ENCODE measurements around the gene NAPB. TPM values are rescaled to one million over a fixed set of nuclear protein-coding genes. Genes with fewer than 3 reads are reported as not detected.
"Not testable (repeated sequence)": the region's sequence is repeated elsewhere in the genome, so short reads cannot be mapped to it uniquely, and the experiment has no call there.

Gene NAPB
- total RNA-seq, result 10 to 100 TPM in 1 of 2 experiments, 1 to 10 TPM in 1; 9.7 to 10.3 TPM

DNA sequence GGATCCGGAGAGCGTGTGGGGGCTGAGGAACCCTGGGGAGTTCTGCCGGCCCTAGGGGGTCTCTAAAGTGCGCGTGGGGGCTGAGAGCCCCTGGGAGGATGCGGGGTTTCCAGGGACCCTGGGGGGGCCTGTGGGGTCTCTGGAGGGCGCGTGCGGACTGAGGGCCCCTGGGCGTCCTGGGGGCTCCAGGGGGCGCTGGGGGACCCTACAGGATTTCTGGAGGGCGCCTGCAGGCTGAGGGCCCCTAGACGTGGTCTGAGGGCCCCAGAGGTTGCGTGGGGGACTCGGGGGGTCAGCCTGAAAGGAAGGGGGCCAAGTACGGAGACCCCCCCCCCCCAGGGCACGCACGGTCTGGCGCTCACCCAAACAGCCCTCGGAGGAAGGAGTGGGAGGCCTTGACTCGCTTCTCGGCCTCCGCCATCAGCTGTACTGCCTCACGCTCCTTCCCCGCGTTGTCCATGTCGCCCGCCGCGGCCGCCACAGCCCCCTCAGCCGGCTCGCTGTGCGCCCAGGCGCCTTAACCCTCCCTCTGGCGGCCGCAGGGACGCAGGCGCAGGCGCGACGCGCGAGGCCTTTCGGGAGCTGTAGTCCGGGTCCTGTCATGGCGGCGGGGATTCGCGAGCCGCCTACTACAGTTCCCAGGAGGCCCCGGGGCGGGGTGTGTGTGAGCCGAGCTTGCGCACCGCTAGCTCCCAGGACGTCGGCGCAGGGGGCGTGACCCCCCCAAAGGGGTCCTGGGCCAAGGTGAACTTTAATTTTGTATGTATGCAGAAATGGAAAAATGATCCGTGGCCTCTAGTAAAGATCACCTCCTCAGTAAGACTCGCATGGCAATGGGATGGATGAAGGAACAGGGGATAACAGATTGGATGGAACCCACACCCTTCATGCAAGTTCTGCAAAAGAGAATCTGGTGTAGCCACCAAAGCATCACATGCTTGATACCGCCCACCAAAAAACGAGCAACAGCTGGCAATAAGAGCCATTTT, at the start of gene NAPB:
NAPB (minus strand) TSS at position 546 of the 989 bp plus-strand sequence; CDS start at position 460, 86 bp downstream.
- ChIA-PET POLR2A (interaction anchor here (0.7 to 3.7 kb wide), 7 partner anchors 21 to 181 kb away, joined by 3 to 39 read pairs (median 4); partner anchors contain the start of genes GZF1 and NXT1), CTCF (interaction anchor here (0.7 to 3.0 kb wide), 6 partner anchors 21 to 71 kb away, joined by 3 to 18 read pairs (median 6); partner anchors contain the start of gene NXT1)

DNA sequence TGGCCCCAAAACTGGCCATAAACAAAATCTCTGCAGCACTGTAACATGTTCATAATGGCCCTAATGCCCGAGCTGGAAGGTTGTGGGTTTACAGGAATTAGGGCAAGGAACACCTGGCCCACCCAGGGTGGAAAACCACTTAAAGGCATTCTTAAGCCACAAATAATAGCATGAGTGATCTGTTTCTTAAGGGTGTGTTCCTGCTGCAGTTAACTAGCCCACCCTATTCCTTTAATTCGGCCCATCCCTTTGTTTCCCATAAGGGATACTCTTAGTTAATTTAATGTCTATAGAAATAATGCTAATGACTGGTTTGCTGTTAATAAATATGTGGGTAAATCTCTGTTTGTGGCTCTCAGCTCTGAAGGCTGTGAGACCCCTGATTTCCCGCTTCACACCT, 45.7 kb upstream of the NAPB start:
- CTCF ChIA-PET, POLR2A ChIA-PET: not testable (repeated sequence)

DNA sequence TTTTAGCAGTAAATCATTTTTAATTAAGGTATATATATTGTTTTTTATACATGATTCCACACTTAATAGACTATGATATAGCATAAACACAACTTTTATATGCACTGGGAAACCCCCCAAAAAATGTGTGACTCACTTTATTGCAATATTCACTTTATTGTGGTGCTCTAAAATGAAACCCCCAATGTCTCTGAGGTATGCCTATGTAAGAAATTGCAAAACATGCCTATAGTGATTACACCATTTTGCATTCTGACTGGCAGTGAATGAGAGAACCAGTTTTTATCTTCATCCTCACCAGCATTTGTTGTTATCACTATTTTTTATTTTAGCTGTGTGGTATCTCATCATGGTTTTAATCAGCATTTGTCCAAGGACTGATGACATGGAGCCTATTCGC, 39.9 kb upstream of the NAPB start:
- ChIA-PET POLR2A (no interaction called here), CTCF (no interaction called here)

- POLR2A ChIA-PET, result interaction anchor here (0.6 kb wide), 1 partner anchor 22 kb away, joined by 3 read pairs; no protein-coding TSS in a partner anchor
- CTCF ChIA-PET, result interaction anchor here (0.6 to 0.7 kb wide), 2 partner anchors 12 to 39 kb away, joined by 3 read pairs; partner anchors contain the start of gene NAPB
Measured at GRCh38 chr20:23459461-23460150, 38.3 kb upstream of the NAPB start.

GRCh38 chr20:23456873-23457272, 35.6 kb upstream of the NAPB start:
- ChIA-PET CTCF (no interaction called here), POLR2A (no interaction called here)

DNA sequence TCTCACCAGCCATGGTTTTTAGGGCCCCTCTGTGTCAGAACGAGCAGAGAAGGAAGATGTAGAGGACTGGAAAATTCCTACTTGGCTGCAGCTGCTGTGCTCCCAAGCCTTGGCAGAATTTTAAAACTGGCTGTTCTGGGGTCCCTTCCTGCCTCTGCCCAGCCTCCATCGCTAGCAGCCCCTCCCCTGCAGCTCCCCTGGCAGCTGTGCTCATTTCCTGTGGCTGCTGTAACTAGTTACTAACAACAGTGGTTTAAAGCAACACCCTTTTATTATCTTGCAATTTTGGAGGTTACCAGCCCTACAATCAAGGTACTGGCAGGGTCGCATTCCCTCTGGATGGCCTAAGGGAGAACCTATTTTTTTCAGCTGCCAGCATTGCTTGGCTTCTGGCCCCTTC, 35.1 kb upstream of the NAPB start:
- ChIA-PET CTCF (no interaction called here), POLR2A (no interaction called here)

DNA sequence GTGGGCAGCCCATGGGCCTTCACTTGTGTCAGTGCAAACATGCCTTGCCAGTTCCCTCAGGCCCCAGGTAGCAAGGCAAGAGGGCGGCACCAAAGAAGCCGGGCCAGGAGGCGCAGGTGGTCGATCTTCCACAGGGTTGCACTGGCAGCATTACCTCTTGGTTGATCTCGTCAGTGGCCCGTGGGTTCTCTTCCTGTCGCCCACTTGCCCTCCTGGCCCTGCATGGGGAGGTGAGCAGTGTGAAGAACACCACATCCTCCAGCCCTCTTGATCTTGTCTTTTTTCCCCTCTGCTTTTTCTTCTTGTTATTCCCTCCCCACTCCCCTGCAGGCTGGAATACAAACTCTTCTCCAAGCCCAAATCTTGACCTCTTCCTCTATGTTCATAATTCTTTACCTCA, 34.4 kb upstream of the NAPB start:
- ChIA-PET CTCF (no interaction called here), POLR2A (no interaction called here)

- ChIA-PET CTCF (no interaction called here), POLR2A (no interaction called here)
Measured at GRCh38 chr20:23454816-23455215, 33.5 kb upstream of the NAPB start.

DNA sequence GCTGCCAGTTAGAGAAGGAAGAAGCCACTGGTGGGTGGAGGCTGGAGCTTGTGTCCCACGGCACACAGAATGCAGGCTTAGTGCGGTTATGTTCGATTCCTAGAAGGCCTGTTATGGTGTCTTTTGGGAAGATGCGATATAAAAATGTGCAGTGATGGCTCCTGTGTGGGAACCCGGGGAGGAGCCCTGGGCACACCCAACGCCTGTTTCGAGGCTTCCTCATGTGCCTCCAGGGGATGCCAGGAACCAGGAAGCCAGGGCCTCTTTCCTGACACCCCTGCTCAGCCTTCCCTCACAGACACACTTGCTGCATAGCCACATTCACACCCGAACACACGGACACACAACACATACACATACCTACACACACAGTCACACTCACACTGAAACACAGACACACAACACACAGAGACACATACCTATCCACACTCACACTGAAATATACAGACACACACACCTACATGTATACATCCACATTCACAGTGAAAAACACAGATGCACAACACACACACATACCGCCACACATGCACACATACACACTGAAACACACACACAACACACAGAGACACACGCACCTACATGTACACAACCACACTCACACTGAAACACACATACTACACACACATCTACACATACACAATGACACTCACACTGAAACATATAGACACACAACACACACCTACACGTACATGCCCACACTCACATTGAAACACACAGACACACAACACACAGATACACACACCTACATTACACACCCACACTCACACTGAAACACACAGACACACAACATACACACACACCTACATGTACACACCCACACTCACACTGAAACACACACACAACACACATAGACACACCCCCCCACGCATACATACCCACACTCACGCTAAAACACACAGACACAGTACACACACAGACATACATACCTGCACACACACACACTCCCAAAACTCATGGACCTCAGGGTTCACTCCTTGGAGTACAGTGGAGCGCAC, 32.6 kb upstream of the NAPB start:
- CTCF ChIA-PET, result interaction anchor here (0.9 kb wide), 1 partner anchor 10 kb away, joined by 3 read pairs; no protein-coding TSS in a partner anchor

DNA sequence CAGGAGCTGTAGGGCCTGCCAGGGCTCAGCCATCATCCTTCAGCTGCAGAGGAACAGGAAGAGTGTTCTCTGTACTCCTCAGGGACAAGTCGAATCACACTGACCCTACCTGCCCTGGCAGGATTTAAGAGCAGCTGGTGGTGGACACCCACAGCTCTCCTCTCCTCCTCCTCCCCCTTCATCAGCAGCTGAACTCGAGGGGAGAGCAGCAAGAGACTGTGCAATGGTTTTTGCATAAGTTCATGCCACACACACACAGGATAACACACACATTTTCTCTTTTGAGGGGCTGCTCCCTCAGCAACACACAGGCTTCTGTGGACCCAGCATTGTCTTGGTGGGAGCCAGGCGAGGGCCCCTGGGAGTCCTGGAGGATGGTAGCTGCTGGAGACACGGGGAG, 31.5 kb upstream of the NAPB start, which contains the start of gene CST11:
CST11 (minus strand) TSS at position 101 of the 400 bp plus-strand sequence; CDS start at position 36, 65 bp downstream.
- ChIA-PET CTCF (interaction anchor here (0.9 kb wide), 1 partner anchor 9 kb away, joined by 3 read pairs; no protein-coding TSS in a partner anchor), POLR2A (no interaction called here)

More for the DNA sequence above, 32.6 kb upstream of the NAPB start:
- POLR2A ChIA-PET, result no interaction called here

DNA sequence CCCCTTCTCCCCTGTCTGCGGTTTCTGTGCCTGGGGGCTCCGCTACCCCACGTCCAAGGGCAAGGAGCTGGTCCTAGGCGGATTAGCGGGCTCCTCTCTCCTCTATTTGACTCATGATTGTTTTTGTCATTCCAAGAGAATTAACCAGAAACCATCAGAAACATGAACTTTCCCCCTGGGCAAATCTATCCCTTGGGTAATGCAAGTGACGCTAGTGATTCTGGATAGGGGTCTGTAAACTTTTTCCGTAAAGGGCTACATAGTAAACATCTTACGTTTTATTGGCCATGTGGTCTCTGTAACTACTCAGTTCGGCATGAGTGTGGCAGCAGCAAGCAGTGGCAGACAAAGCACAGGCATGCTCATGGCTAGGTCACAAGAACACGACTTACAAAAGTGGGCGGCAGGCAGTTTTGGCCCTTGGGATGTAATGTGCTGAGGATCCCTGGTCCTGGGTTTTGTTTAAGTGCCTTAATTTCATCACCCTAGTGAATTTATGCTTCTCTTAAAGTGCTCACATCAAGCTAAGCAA, 30.7 kb upstream of the NAPB start:
- CTCF ChIA-PET, result interaction anchor here (1.6 kb wide), 1 partner anchor 10 kb away, joined by 3 read pairs; no protein-coding TSS in a partner anchor
- POLR2A ChIA-PET, result no interaction called here

DNA sequence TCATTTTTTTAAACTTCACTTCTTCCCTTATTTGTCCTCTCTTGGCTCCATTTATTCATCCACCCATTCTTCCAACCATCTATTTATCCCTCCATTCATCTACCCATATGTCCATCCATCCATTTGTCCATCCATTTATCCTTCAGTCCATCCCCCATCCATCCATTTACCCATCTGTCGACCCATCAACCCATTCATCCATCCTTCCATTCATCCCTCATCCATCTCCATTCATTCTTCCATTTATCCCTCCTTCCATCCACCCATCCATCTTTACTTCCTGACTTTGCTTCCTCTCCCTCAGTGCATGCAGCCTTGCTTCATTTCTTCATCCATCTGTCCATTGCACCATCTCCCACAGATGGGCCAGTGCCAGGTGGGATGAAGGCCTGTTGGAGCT, 29.6 kb upstream of the NAPB start:
- ChIA-PET POLR2A (no interaction called here), CTCF (interaction anchor here (1.6 kb wide), 1 partner anchor 9 kb away, joined by 3 read pairs; no protein-coding TSS in a partner anchor)

- ChIA-PET CTCF (no interaction called here), POLR2A (no interaction called here)
Measured at GRCh38 chr20:23449421-23449820, 28.1 kb upstream of the NAPB start.

DNA sequence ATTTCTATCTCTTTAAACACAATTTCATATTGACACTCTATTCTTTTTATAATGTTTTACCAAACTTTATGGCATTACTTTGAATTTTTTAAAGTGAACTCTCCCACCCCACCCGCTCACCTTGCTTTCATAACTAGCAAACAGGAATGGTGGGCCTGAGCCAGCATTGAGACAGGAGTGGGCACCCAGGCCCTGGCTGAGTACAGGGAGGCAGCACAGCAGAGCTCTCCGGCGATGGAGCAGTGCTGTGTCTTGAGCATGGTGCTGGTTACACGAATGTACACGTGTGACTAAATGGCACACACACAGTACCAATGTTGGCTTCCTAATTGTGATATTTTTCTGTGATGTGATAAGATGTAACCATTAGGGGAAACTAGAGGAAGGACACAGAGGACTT, 26.9 kb upstream of the NAPB start:
- CTCF ChIA-PET, result no interaction called here
- POLR2A ChIA-PET, result no interaction called here

DNA sequence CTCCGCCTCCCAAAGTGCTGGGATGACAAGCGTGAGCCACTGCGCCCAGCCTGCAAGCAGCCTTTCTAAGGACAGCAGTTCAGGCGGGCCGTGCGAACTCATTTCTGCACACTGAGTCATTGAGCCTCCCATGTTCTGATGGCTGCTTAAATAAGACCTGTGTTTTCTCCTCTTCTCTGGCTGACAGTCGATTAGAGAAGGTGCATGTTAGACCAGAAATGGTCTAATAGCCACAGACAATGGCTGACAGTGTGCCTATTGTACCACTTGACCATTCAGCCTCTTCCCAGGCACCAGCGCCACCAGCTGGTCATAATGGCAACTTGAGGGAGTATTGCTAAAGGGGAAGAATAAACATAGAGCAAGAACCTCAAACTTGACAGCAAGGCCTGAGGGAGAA, 25.2 kb upstream of the NAPB start:
- POLR2A ChIA-PET, result no interaction called here
- CTCF ChIA-PET, result interaction anchor here (0.6 to 1.3 kb wide), 3 partner anchors 10 to 80 kb away, joined by 3 read pairs; no protein-coding TSS in a partner anchor

- CTCF ChIA-PET, result interaction anchor here (1.0 to 1.3 kb wide), 2 partner anchors 81 to 108 kb away, joined by 3 read pairs; no protein-coding TSS in a partner anchor
- POLR2A ChIA-PET, result no interaction called here
Measured at GRCh38 chr20:23445596-23446217, 24.4 kb upstream of the NAPB start.

DNA sequence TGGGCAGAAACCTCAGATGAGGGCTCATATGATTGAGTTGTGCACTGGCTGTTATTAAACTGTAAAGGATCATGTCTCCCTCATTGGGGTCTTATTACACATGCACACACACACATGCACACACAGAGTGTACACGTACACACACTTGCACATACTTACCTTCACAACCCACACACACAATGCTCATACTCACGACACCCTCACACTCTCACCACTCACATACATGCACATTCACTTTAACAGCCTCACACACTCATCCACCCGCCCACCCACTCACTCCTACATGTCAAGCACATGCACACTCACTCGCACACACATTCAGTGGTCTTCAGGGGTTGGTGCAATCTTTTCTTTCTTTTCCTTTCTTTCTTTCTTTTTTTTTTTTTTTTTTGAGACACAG, 23.6 kb upstream of the NAPB start:
- POLR2A ChIA-PET, result interaction anchor here (0.5 kb wide), 1 partner anchor 13 kb away, joined by 3 read pairs; no protein-coding TSS in a partner anchor
- CTCF ChIA-PET, result interaction anchor here (0.7 to 5.0 kb wide), 3 partner anchors 29 to 162 kb away, joined by 3 to 25 read pairs (median 3); partner anchors contain the start of gene CST9

DNA sequence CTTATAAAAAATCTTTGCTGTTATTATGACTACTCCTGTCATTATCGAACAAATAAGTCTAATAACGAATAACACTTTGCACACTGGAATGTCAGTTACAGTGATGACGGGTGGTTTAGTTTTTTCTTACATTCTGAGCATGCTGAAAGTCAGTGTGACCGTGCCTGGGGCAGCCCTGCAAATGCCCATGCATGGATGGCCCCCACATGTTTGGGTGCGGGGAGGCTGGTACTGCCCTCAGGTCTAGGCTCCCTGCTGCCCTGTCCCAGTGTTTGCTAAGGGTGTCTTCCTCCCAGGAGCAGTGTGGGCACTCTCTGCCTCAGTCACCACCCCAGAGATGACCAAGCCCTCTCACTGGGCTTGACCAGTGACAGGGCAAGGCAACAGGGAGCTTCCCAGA, 21.1 kb upstream of the NAPB start:
- CTCF ChIA-PET, result interaction anchor here (0.6 to 5.0 kb wide), 8 partner anchors 9 to 191 kb away, joined by 3 to 25 read pairs (median 3); partner anchors contain the start of gene CST9
- POLR2A ChIA-PET, result no interaction called here
